Activated naive CD8-positive, alpha-beta T cell (primary cell): ENCODE measurements around the gene NGEF.

Source experiments
- H3K27ac Mint-ChIP-seq: one replicate; pipeline ENCODE4 v1.8.0; 2021; ENCODE audit warnings: mixed read lengths
- H3K27me3 Mint-ChIP-seq: one replicate; pipeline ENCODE4 v1.8.0; 2021; ENCODE audit warnings: mixed read lengths
- H3K36me3 Mint-ChIP-seq: one replicate; pipeline ENCODE4 v1.8.0; 2021; ENCODE audit warnings: mixed read lengths
- H3K4me1 Mint-ChIP-seq: one replicate; pipeline ENCODE4 v1.8.0; 2021; ENCODE audit warnings: low read depth, mixed read lengths
- H3K4me3 Mint-ChIP-seq: one replicate; pipeline ENCODE4 v1.8.0; 2021; ENCODE audit warnings: mild to moderate bottlenecking, mixed read lengths
- H3K9me3 Mint-ChIP-seq: one replicate; pipeline ENCODE4 v1.8.0; 2021; ENCODE audit warnings: low read depth, mixed read lengths

The NGEF gene

GRCh38 chr2:232980683-232981082 is 32.4 kb downstream of the NGEF start:
- Mint-ChIP-seq H3K4me1 (no peaks in the 10 kb centered on the region), H3K36me3 (no peaks in the 10 kb centered on the region), H3K9me3 (no peaks in the 10 kb centered on the region), H3K27me3 (peaks cover 5% of the 10 kb centered on the region), H3K27ac (no peak overlapping the region), H3K4me3 (no peak overlapping the region)

GRCh38 chr2:232979871-232980461 is 33.1 kb downstream of the NGEF start:
- Mint-ChIP-seq H3K36me3 (no peaks in the 10 kb centered on the region), H3K4me1 (no peaks in the 10 kb centered on the region), H3K27me3 (peaks cover 5% of the 10 kb centered on the region), H3K9me3 (no peaks in the 10 kb centered on the region), H3K27ac (no peak overlapping the region), H3K4me3 (no peak overlapping the region)

GRCh38 chr2:232977438-232977971 is 35.6 kb downstream of the NGEF start:
- no peaks in the 10 kb centered on the region for H3K4me1 Mint-ChIP-seq
- no peaks in the 10 kb centered on the region for H3K9me3 Mint-ChIP-seq
- H3K27ac Mint-ChIP-seq: no peak overlapping the region
- H3K4me3 Mint-ChIP-seq: no peak overlapping the region
- H3K36me3 Mint-ChIP-seq: peaks cover 2% of the 10 kb centered on the region
- H3K27me3 Mint-ChIP-seq: no peaks in the 10 kb centered on the region

GRCh38 chr2:232976666-232977437 is 36.2 kb downstream of the NGEF start:
- Mint-ChIP-seq H3K27me3 (no peaks in the 10 kb centered on the region), H3K4me1 (no peaks in the 10 kb centered on the region), H3K9me3 (no peaks in the 10 kb centered on the region), H3K27ac (no peak overlapping the region), H3K36me3 (peaks cover 2% of the 10 kb centered on the region), H3K4me3 (no peak overlapping the region)

GRCh38 chr2:232976176-232976575 is 36.9 kb downstream of the NGEF start:
- no peak overlapping the region for H3K27ac Mint-ChIP-seq
- no peaks in the 10 kb centered on the region for H3K4me1 Mint-ChIP-seq
- H3K4me3 Mint-ChIP-seq: no peak overlapping the region
- no peaks in the 10 kb centered on the region for H3K27me3 Mint-ChIP-seq
- H3K9me3 Mint-ChIP-seq: no peaks in the 10 kb centered on the region
- H3K36me3 Mint-ChIP-seq: peaks cover 2% of the 10 kb centered on the region

- H3K27me3 Mint-ChIP-seq: no peaks in the 10 kb centered on the region
- H3K9me3 Mint-ChIP-seq: no peaks in the 10 kb centered on the region
- H3K4me3 Mint-ChIP-seq: no peak overlapping the region
- H3K4me1 Mint-ChIP-seq: no peaks in the 10 kb centered on the region
- no peak overlapping the region for H3K27ac Mint-ChIP-seq
- H3K36me3 Mint-ChIP-seq: peaks cover 2% of the 10 kb centered on the region
Measured at GRCh38 chr2:232974396-232974795, 38.7 kb downstream of the NGEF start.

- Mint-ChIP-seq H3K4me1 (no peaks in the 10 kb centered on the region), H3K27ac (no peak overlapping the region), H3K27me3 (no peaks in the 10 kb centered on the region), H3K4me3 (no peak overlapping the region), H3K36me3 (peaks cover 2% of the 10 kb centered on the region), H3K9me3 (no peaks in the 10 kb centered on the region)
Measured at GRCh38 chr2:232973796-232974195, 39.3 kb downstream of the NGEF start.

- Mint-ChIP-seq H3K27ac (no peak overlapping the region), H3K27me3 (no peaks in the 10 kb centered on the region), H3K4me3 (no peak overlapping the region)
Measured at GRCh38 chr2:232973011-232973735, 39.9 kb downstream of the NGEF start.

GRCh38 chr2:232971744-232972143 is 41.3 kb downstream of the NGEF start:
- H3K4me1 Mint-ChIP-seq: no peaks in the 10 kb centered on the region
- H3K9me3 Mint-ChIP-seq: no peaks in the 10 kb centered on the region
- H3K27me3 Mint-ChIP-seq: no peaks in the 10 kb centered on the region
- no peak overlapping the region for H3K27ac Mint-ChIP-seq
- H3K4me3 Mint-ChIP-seq: no peak overlapping the region
- peaks cover 2% of the 10 kb centered on the region for H3K36me3 Mint-ChIP-seq

More at GRCh38 chr2:232973011-232973735, 39.9 kb downstream of the NGEF start:
- H3K4me1 Mint-ChIP-seq: no peaks in the 10 kb centered on the region
- H3K9me3 Mint-ChIP-seq: no peaks in the 10 kb centered on the region
- peaks cover 2% of the 10 kb centered on the region for H3K36me3 Mint-ChIP-seq

GRCh38 chr2:232970051-232970450 is 43.0 kb downstream of the NGEF start:
- H3K27ac Mint-ChIP-seq: no peak overlapping the region
- H3K36me3 Mint-ChIP-seq: peaks cover 2% of the 10 kb centered on the region
- H3K4me1 Mint-ChIP-seq: no peaks in the 10 kb centered on the region
- H3K9me3 Mint-ChIP-seq: no peaks in the 10 kb centered on the region
- H3K27me3 Mint-ChIP-seq: no peaks in the 10 kb centered on the region
- H3K4me3 Mint-ChIP-seq: no peak overlapping the region

GRCh38 chr2:232967474-232967873 is 45.6 kb downstream of the NGEF start:
- Mint-ChIP-seq H3K36me3 (no peaks in the 10 kb centered on the region), H3K27me3 (no peaks in the 10 kb centered on the region), H3K27ac (no peak overlapping the region), H3K4me1 (no peaks in the 10 kb centered on the region), H3K4me3 (no peak overlapping the region), H3K9me3 (no peaks in the 10 kb centered on the region)

- no peaks in the 10 kb centered on the region for H3K9me3 Mint-ChIP-seq
- no peak overlapping the region for H3K27ac Mint-ChIP-seq
- no peak overlapping the region for H3K4me3 Mint-ChIP-seq
- H3K36me3 Mint-ChIP-seq: no peaks in the 10 kb centered on the region
- H3K27me3 Mint-ChIP-seq: no peaks in the 10 kb centered on the region
- H3K4me1 Mint-ChIP-seq: no peaks in the 10 kb centered on the region
Measured at GRCh38 chr2:232966122-232966521, 46.9 kb downstream of the NGEF start.

GRCh38 chr2:232963913-232964312 is 49.1 kb downstream of the NGEF start:
- no peaks in the 10 kb centered on the region for H3K9me3 Mint-ChIP-seq
- H3K4me3 Mint-ChIP-seq: no peak overlapping the region
- H3K27ac Mint-ChIP-seq: no peak overlapping the region

GRCh38 chr2:232960862-232961261 is 52.2 kb downstream of the NGEF start:
- Mint-ChIP-seq H3K4me3 (no peak overlapping the region), H3K36me3 (no peaks in the 10 kb centered on the region)

More at GRCh38 chr2:232963913-232964312, 49.1 kb downstream of the NGEF start:
- no peaks in the 10 kb centered on the region for H3K27me3 Mint-ChIP-seq
- H3K4me1 Mint-ChIP-seq: no peaks in the 10 kb centered on the region
- no peaks in the 10 kb centered on the region for H3K36me3 Mint-ChIP-seq

GRCh38 chr2:232959139-232959538 is 53.9 kb downstream of the NGEF start:
- Mint-ChIP-seq H3K9me3 (no peaks in the 10 kb centered on the region), H3K36me3 (no peaks in the 10 kb centered on the region), H3K4me3 (no peak overlapping the region), H3K27me3 (no peaks in the 10 kb centered on the region), H3K27ac (no peak overlapping the region), H3K4me1 (no peaks in the 10 kb centered on the region)

More at GRCh38 chr2:232960862-232961261, 52.2 kb downstream of the NGEF start:
- Mint-ChIP-seq H3K27me3 (no peaks in the 10 kb centered on the region), H3K4me1 (no peaks in the 10 kb centered on the region), H3K9me3 (no peaks in the 10 kb centered on the region), H3K27ac (no peak overlapping the region)
